Measurements from ENCODE around the gene GPR157. TPM values are rescaled to one million over a fixed set of nuclear protein-coding genes. Genes with fewer than 3 reads are reported as not detected.
"Not testable (repeated sequence)": the region's sequence is repeated elsewhere in the genome, so short reads cannot be mapped to it uniquely, and the experiment has no call there.

GPR157 gene
- total and polyA plus RNA-seq, 4 donors: 1.1 to 7.9 (median 4.8) TPM

DNA sequence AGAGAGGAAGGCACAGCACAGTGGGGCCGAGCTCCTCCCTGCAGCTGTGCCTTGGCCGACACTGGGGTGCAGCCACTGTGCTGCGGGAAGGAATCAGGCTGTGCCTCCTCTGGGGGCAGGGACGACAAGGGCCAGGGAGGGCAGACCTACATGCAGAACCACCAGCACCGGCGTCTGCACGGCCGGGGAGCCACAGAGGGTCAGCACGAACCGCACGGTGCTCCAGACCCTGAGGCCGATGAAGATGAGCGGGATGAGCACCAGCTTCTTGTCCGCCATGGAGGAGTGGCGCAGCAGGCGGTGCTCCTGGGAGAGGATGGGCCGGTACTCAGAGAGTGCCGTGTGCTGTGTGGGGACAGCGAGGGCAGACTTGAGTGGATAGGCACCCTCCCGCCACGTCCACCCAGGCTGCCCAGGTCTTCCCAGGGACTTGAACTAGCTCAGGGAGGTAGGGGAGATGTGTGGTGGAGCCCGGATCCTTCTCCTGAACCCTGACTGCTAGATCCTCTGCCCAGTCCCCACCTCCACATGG is 23.5 kb downstream of the GPR157 start:
- Histone ChIP-seq H3K4me3 (ENCODE audit: low read length in 2 of 2) (no peak overlapping the region), H3K9me3 (ENCODE audit: control insufficient read depth, low read length) (no peaks in the 10 kb centered on the region), H3K27me3 (ENCODE audit: control insufficient read depth in 1 of 2, insufficient read depth in 2 of 2, low read length in 1 of 2) (no peaks in the 10 kb centered on the region), H3K27ac (ENCODE audit: low read depth in 1 of 2, low read length in 2 of 2) (no peak overlapping the region), H3K36me3 (ENCODE audit: control insufficient read depth in 1 of 2, insufficient read depth in 2 of 2, low read length in 1 of 2) (peaks cover 0 to 7% of the 10 kb centered on the region in 2 donors), H3K4me1 (ENCODE audit: control insufficient read depth in 1 of 2, insufficient read depth in 2 of 2, low read length in 2 of 2) (no peaks in the 10 kb centered on the region)
- WGBS, 2 donors: 93 to 94% methylated on average over 22 of the region's 22 CpGs
- ATAC-seq (ENCODE audit: low FRiP score) (no peak), DNase-seq (peak in 1 of 2 donors; percentile 38)
- intact Hi-C loops (cut with DNase I): loop anchor here in 1 of 2 donors (5.0 kb wide), 1 partner anchor 188 kb away; no protein-coding TSS in a partner anchor

DNA sequence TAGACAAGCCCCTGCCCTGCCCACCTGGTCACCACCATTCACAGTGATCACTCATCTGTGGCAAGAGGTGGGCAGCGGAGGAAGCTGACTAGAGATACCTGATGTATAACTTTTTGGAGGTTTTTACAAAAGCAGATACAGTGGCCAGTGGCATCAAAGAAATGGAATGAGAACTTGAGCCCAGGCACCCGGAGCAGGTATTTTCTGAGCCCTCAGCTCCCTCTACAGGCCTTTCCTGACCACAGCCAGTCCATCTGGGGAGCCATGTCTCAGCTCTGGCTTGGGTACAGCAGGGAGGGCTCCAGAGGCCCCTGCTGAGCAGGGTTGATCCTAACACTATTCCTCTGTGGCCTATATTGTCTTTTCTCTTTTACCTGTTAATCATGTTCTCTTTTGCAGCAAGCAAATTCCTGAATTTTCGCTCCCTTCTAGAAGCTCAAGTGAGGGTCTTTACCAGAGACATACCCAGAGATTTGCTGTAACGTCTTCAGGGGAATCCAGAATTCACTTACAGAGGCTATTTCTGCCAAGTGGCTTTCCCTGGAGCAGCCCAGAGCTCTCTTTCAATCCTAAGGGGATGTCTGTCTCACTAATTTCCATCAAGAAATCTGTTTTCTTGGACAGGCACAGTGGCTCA is 27.3 kb downstream of the GPR157 start:
- WGBS, 2 donors: 47 to 70% methylated on average over 4 of the region's 4 CpGs
- no peak overlapping the region for H3K27ac ChIP-seq (ENCODE audit: low read depth in 1 of 2, low read length in 2 of 2)
- H3K4me3 ChIP-seq (ENCODE audit: low read length in 2 of 2): no peak overlapping the region
- peaks cover 0 to 7% of the 10 kb centered on the region in 2 donors for H3K36me3 ChIP-seq (ENCODE audit: control insufficient read depth in 1 of 2, insufficient read depth in 2 of 2, low read length in 1 of 2)
- no peaks in the 10 kb centered on the region for H3K9me3 ChIP-seq (ENCODE audit: control insufficient read depth, low read length)
- no peaks in the 10 kb centered on the region for H3K27me3 ChIP-seq (ENCODE audit: control insufficient read depth in 1 of 2, insufficient read depth in 2 of 2, low read length in 1 of 2)
- H3K4me1 ChIP-seq (ENCODE audit: control insufficient read depth in 1 of 2, insufficient read depth in 2 of 2, low read length in 2 of 2): no peaks in the 10 kb centered on the region
- intact Hi-C loops (cut with DNase I): loop anchor here in 1 of 2 donors (2.0 to 5.0 kb wide), 2 partner anchors 93 to 184 kb away; no protein-coding TSS in a partner anchor
- ATAC-seq (ENCODE audit: low FRiP score) (no peak), DNase-seq (no peak)

DNA sequence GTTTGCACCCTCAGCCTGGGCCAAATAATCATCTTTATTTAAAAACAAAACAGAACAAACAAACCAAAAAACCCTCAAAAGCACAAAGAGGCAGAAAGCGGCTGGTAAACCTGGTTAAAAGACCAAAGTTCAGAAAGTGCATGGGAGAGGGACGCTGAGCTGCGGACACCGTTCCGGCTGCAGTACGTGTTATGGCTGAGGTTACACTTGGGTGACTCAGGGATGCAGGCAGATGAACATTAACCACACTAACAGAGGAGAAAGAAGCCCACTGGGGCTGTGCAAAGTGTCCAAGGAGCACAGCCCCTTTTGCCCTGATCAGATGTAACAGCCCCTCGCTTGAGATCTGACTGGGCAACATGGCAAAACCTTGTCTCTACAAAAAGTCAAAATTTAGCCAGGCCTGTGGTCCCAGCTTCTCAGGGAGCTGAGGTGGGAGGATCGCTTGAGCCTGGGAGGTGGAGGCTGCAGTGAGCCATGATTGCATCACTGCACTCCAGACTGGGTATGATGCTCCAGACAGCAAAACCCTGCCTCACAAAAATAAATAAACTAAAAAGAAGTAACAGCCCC is 28.3 kb downstream of the GPR157 start:
- Histone ChIP-seq H3K4me1 (ENCODE audit: control insufficient read depth in 1 of 2, insufficient read depth in 2 of 2, low read length in 2 of 2) (no peaks in the 10 kb centered on the region), H3K27ac (ENCODE audit: low read depth in 1 of 2, low read length in 2 of 2) (no peak overlapping the region), H3K9me3 (ENCODE audit: control insufficient read depth, low read length) (no peaks in the 10 kb centered on the region), H3K27me3 (ENCODE audit: control insufficient read depth in 1 of 2, insufficient read depth in 2 of 2, low read length in 1 of 2) (no peaks in the 10 kb centered on the region), H3K36me3 (ENCODE audit: control insufficient read depth in 1 of 2, insufficient read depth in 2 of 2, low read length in 1 of 2) (peaks cover 0 to 7% of the 10 kb centered on the region in 2 donors), H3K4me3 (ENCODE audit: low read length in 2 of 2) (no peak overlapping the region)
- no peak for ATAC-seq (ENCODE audit: low FRiP score)
- no peak for DNase-seq
- intact Hi-C loops (cut with DNase I): loop anchor here in 1 of 2 donors (2.0 to 5.0 kb wide), 2 partner anchors 92 to 183 kb away; no protein-coding TSS in a partner anchor
- 94 to 95% methylated on average over 8 of the region's 8 CpGs for WGBS, 2 donors

DNA sequence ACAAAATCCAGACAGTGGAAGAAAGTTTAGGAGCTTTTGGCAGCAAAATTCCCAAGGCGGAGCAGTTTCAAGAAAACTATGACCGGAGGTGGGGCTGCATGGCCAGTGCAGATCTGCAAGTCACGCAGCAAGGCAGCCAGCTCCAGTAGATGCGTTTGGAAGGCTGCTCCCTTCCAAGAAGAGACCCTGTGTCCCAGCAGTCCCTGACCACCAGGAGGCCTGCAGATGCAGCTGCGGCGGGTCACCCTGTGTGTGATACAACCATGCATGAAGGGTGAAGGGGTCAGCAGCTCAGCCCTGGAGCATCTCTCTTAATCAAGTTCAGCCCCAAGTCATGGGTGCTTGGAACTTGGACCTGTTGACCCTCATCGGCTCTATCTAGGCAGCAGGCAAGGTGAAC is 29.3 kb downstream of the GPR157 start:
- ATAC-seq (ENCODE audit: low FRiP score): no peak
- H3K9me3 ChIP-seq (ENCODE audit: control insufficient read depth, low read length): no peaks in the 10 kb centered on the region
- H3K27me3 ChIP-seq (ENCODE audit: control insufficient read depth in 1 of 2, insufficient read depth in 2 of 2, low read length in 1 of 2): no peaks in the 10 kb centered on the region
- intact Hi-C loops (cut with DNase I): no loop called here
- no peak for DNase-seq
- no peak overlapping the region for H3K27ac ChIP-seq (ENCODE audit: low read depth in 1 of 2, low read length in 2 of 2)
- H3K36me3 ChIP-seq (ENCODE audit: control insufficient read depth in 1 of 2, insufficient read depth in 2 of 2, low read length in 1 of 2): peaks cover 0 to 7% of the 10 kb centered on the region in 2 donors
- no peak overlapping the region for H3K4me3 ChIP-seq (ENCODE audit: low read length in 2 of 2)
- 84 to 89% methylated on average over 7 of the region's 7 CpGs for WGBS, 2 donors
- H3K4me1 ChIP-seq (ENCODE audit: control insufficient read depth in 1 of 2, insufficient read depth in 2 of 2, low read length in 2 of 2): no peaks in the 10 kb centered on the region

DNA sequence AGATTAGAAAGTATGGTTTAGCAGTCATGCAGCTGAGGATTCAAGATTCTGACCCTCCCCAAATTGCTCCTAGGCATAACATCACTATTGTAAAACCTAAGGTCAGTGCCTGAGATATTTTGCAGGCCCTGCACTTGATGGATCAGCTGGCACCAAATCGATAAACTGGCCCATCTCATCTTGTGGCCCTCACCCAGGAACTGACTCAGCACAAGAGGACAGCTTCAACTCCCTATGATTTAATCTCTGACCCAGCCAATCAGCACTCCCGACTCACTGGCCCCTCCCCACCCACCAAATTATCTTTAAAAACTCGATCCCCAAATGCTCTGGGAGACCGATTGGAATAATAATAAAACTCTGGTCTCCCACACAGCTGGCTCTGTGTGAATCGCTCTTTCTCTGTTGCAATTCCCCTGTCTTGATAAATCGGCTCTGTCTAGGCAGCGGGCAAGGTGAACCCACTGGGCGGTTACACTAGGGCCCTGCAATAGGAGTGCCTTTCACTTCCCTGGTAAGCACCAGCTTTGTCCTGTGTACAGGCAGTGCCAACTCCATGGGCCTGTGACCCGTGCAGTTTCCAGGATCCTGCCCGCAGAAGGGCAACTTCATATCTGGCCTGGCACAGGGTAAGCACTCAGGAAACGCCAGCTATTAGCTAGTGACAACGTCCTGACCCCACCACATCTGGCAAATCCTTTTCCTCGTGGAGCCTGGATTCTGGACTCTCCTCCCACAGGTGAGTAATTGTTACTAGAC is 30.8 kb downstream of the GPR157 start:
- Histone ChIP-seq H3K36me3 (ENCODE audit: control insufficient read depth in 1 of 2, insufficient read depth in 2 of 2, low read length in 1 of 2) (no peaks in the 10 kb centered on the region), H3K9me3 (ENCODE audit: control insufficient read depth, low read length) (no peaks in the 10 kb centered on the region), H3K27ac (ENCODE audit: low read depth in 1 of 2, low read length in 2 of 2) (no peak overlapping the region), H3K4me1 (ENCODE audit: control insufficient read depth in 1 of 2, insufficient read depth in 2 of 2, low read length in 2 of 2) (no peaks in the 10 kb centered on the region), H3K4me3 (ENCODE audit: low read length in 2 of 2) (no peak overlapping the region), H3K27me3 (ENCODE audit: control insufficient read depth in 1 of 2, insufficient read depth in 2 of 2, low read length in 1 of 2) (no peaks in the 10 kb centered on the region)
- WGBS, 2 donors: 82 to 88% methylated on average over 13 of the region's 13 CpGs
- intact Hi-C loops (cut with DNase I): no loop called here
- ATAC-seq (ENCODE audit: low FRiP score) (no peak), DNase-seq (no peak)

DNA sequence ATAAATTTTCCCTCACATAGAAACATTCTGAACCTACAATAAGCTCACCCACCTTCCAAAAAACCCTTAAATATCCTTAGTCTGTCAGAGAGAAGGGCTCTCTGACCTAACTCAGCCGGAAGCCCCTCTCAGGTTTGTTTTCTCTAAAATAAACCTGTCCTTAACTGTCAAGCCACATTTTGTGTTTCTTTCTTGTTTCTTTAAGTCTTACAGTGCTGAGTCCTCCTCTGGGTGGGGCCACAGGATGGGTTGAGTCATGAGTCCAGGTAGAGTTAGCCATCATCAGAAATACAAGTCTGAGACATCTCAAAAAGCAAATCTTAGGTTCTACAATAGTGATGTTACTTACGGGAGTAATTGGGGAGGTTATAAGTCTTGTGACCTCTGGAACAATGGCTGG is 33.1 kb downstream of the GPR157 start:
- ATAC-seq (ENCODE audit: low FRiP score) (no peak), DNase-seq (no peak)
- no peaks in the 10 kb centered on the region for H3K9me3 ChIP-seq (ENCODE audit: control insufficient read depth, low read length)
- no peaks in the 10 kb centered on the region for H3K27me3 ChIP-seq (ENCODE audit: control insufficient read depth in 1 of 2, insufficient read depth in 2 of 2, low read length in 1 of 2)
- no peaks in the 10 kb centered on the region for H3K36me3 ChIP-seq (ENCODE audit: control insufficient read depth in 1 of 2, insufficient read depth in 2 of 2, low read length in 1 of 2)
- H3K4me1 ChIP-seq (ENCODE audit: control insufficient read depth in 1 of 2, insufficient read depth in 2 of 2, low read length in 2 of 2): no peaks in the 10 kb centered on the region
- 88 to 90% methylated on average over 2 of the region's 2 CpGs for WGBS, 2 donors
- no peak overlapping the region for H3K4me3 ChIP-seq (ENCODE audit: low read length in 2 of 2)
- intact Hi-C loops (cut with DNase I): no loop called here
- H3K27ac ChIP-seq (ENCODE audit: low read depth in 1 of 2, low read length in 2 of 2): no peak overlapping the region

DNA sequence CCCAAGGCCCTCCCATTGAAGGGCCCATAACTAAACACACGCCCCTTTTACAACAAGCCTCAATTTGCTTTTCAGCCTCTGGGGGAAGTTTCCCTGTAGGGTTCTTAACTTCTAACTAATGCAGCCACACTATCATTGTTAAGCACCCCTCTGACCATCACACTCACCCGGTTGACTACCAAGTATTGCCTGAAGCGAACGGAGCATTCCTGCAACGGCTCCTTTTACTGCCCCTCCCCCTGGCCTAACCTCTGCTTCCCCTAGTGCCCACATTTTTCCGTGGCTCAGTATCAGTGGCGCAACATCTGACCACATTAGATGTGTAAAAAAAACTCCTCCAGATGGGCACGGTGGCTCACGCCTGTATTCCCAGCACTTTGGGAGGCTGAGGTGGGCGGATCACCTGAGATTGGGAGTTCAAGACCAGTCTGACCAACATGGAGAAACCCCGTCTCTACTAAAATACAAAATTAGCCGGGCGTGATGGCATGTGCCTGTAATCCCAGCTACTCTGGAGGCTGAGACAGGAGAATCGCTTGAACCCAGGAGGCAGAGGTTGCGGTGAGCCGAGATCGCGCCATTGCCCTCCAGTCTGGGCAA is 34.8 kb downstream of the GPR157 start:
- intact Hi-C loops (cut with DNase I); ATAC-seq (ENCODE audit: low FRiP score): not testable (repeated sequence)
- 82 to 88% methylated on average over 18 of the region's 18 CpGs for WGBS, 2 donors

DNA sequence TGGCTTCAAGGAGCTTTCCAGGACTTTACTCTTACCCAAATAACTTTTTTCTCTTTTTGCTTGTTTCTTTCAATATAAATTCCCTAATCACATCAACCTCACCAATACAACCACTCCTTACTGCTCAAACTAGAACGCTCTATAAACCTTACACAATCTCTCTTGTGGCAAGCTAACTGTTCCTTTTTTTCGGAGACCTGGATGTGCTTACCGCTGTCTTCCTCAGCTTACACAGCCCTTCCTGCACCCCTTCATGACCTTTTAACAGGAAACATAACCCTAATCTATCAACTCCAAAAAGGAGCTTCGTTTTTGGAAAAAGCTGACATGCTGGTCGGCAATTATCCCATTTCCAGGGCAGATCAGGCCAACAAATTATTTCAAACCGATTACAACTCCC is 35.3 kb downstream of the GPR157 start:
- intact Hi-C loops (cut with DNase I): no loop called here
- H3K4me1 ChIP-seq (ENCODE audit: control insufficient read depth in 1 of 2, insufficient read depth in 2 of 2, low read length in 2 of 2): no peaks in the 10 kb centered on the region
- H3K27me3 ChIP-seq (ENCODE audit: control insufficient read depth in 1 of 2, insufficient read depth in 2 of 2, low read length in 1 of 2): no peaks in the 10 kb centered on the region
- WGBS, 2 donors: 76 to 80% methylated on average over 6 of the region's 6 CpGs
- H3K9me3 ChIP-seq (ENCODE audit: control insufficient read depth, low read length): no peaks in the 10 kb centered on the region
- no peak overlapping the region for H3K4me3 ChIP-seq (ENCODE audit: low read length in 2 of 2)
- H3K36me3 ChIP-seq (ENCODE audit: control insufficient read depth in 1 of 2, insufficient read depth in 2 of 2, low read length in 1 of 2): no peaks in the 10 kb centered on the region
- no peak for DNase-seq
- ATAC-seq (ENCODE audit: low FRiP score): no peak
- no peak overlapping the region for H3K27ac ChIP-seq (ENCODE audit: low read depth in 1 of 2, low read length in 2 of 2)

More for the DNA sequence above, 34.8 kb downstream of the GPR157 start:
- H3K4me1 ChIP-seq (ENCODE audit: control insufficient read depth in 1 of 2, insufficient read depth in 2 of 2, low read length in 2 of 2); H3K9me3 ChIP-seq (ENCODE audit: control insufficient read depth, low read length); H3K36me3 ChIP-seq (ENCODE audit: control insufficient read depth in 1 of 2, insufficient read depth in 2 of 2, low read length in 1 of 2); DNase-seq; H3K27me3 ChIP-seq (ENCODE audit: control insufficient read depth in 1 of 2, insufficient read depth in 2 of 2, low read length in 1 of 2); H3K27ac ChIP-seq (ENCODE audit: low read depth in 1 of 2, low read length in 2 of 2); H3K4me3 ChIP-seq (ENCODE audit: low read length in 2 of 2): not testable (repeated sequence)

Measured in aorta (tissue), 5 donors.